HUES6 (cell line): Measurements from ENCODE around the gene MACF1.

Source experiments
- H3K27ac ChIP-seq: 2 replicates; pipeline ENCODE4 v1.7.0; 2013; ENCODE audit warnings: low read depth, mild to moderate bottlenecking, low read length, inconsistent platforms
- H3K27me3 ChIP-seq: 2 replicates; pipeline ENCODE4 v1.6.1; 2013; ENCODE audit warnings: low read length; ENCODE audit not compliant: control insufficient read depth, insufficient read depth
- H3K36me3 ChIP-seq: 2 replicates; pipeline ENCODE4 v1.6.1; 2013; ENCODE audit warnings: low read length; ENCODE audit not compliant: control insufficient read depth, insufficient read depth
- H3K4me1 ChIP-seq: 2 replicates; pipeline ENCODE4 v1.6.1; 2013; ENCODE audit warnings: low read length; ENCODE audit not compliant: control insufficient read depth, insufficient read depth
- H3K4me3 ChIP-seq: 2 replicates; pipeline ENCODE4 v1.5.1; 2013; ENCODE audit warnings: low read depth, low read length
- H3K9ac ChIP-seq: one replicate; pipeline ENCODE4 v1.6.1; 2013; ENCODE audit warnings: mild to moderate bottlenecking, low read length
- H3K9me3 ChIP-seq: 2 replicates; pipeline ENCODE4 v1.6.1; 2013; ENCODE audit warnings: low read depth, low read length; ENCODE audit not compliant: control insufficient read depth, insufficient read depth

The MACF1 gene

DNA sequence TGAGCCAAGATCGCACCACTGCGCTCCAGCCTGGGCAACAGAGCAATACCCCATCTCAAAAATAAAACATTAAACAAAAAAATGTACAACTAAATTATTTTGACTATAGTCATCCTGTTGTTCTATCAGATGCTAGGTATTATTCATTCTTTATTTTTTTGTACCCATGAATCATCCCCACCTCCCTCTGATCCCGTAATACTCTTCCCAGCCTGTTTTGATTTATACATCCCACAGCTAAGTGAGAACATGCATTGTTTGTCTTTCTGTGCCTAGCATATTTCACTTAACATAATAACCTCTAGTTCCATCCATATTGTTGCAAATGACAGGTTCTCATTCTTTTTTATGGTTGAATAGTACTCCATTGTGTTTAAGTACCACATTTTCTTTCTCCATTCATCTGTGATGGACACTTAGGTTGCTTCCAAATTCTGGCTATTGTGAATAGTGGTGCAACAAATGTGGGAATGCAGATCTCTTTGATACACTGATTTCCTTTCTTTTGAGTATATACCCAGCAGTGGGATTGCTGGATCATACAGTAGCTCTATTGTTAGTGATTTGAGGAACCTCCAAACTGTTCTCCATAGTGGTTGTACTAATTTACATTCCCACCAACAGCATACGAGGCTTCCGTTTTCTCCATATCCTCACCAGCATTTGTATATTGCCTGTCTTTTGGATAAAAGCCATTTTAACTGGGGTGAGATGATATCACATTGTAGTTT, 84.4 kb downstream of the MACF1 start:
- H3K27me3 ChIP-seq, result no peaks in the 10 kb centered on the region
- H3K4me3 ChIP-seq, result no peak overlapping the region
- peaks cover 83% of the 10 kb centered on the region for H3K36me3 ChIP-seq
- H3K9me3 ChIP-seq, result 0 out of 2 replicates have a peak, but pooled peaks cover 2% of the 10 kb centered on the region
- no peak overlapping the region for H3K27ac ChIP-seq
- H3K4me1 ChIP-seq, result no peaks in the 10 kb centered on the region
- H3K9ac ChIP-seq, result no peak overlapping the region

DNA sequence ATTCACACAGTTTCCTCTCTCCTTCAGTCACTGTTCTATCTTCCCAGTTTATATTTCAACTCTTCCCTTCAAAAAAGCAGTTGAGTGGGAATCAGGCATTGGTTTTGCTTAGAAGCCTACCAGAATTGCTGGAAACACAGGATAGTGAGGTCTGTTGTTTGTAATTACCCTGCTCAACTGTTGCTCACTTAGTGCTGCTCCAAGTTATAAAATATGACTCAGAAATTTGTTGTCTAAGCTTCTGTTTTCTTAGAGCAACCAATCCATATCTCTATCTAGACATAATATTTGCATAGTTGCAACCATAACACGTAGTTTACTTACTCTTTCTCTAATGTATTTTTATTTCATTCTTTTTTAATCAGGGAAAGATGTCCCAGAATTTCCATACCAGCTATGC, 87.9 kb downstream of the MACF1 start:
- H3K27me3 ChIP-seq, result no peaks in the 10 kb centered on the region
- peaks cover 78% of the 10 kb centered on the region for H3K36me3 ChIP-seq
- H3K27ac ChIP-seq, result no peak overlapping the region
- no peaks in the 10 kb centered on the region for H3K4me1 ChIP-seq
- no peak overlapping the region for H3K4me3 ChIP-seq
- H3K9ac ChIP-seq, result no peak overlapping the region
- 0 out of 2 replicates have a peak, but pooled peaks cover 2% of the 10 kb centered on the region for H3K9me3 ChIP-seq

DNA sequence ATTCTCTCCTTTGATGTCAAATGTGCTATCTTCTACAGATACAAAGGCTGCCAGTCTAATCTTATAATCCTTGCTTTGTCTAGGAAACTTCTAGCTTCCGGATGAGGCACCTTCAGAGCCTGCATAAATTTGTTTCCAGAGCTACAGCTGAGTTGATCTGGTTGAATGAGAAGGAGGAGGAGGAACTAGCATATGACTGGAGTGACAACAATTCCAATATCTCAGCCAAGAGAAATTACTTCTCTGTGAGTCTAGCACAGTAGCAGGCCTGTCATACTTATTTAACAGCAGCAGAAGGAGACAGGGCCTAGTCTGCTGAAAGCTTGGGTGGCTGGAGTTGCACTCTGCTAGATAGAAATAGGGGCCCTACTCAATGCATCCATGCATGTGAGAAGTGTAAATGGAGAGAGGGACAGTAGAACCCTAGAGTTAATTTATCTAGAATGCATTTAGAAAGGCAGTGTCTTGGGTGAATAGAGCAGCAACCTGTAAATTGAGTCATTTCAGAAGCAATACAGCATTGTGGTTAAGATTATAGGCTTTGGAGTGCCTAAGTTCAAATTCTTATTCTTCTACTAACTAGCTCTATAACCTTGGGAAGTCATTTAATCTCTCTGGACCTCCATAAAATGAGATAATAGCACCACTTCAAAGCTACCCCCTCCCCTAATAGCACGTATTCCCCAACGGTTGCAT, 89.0 kb downstream of the MACF1 start:
- no peaks in the 10 kb centered on the region for H3K27me3 ChIP-seq
- peaks cover 79% of the 10 kb centered on the region for H3K36me3 ChIP-seq
- no peak overlapping the region for H3K27ac ChIP-seq
- H3K4me1 ChIP-seq, result no peaks in the 10 kb centered on the region
- H3K9ac ChIP-seq, result no peak overlapping the region
- H3K9me3 ChIP-seq, result 0 out of 2 replicates have a peak, but pooled peaks cover 2% of the 10 kb centered on the region
- H3K4me3 ChIP-seq, result no peak overlapping the region

DNA sequence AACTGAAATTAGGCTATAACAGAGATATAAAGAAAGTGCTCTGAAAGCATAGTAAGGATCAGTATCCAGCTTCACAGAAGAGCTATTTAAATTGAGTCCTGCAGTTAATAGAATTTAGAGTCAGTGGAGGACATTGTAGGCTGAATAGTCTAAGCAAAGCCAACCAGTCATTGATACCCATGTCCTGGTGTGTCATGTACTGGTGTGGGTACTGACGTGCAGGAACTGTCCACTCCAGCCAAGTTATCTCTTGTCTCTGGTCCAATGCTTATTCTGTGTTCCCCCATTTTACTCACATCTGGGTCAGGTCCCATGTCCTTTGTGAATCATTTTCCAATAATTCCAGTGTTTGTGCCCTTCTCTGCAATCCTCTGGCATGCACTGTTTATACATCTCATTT, 90.0 kb downstream of the MACF1 start:
- Histone ChIP-seq H3K36me3 (peaks cover 80% of the 10 kb centered on the region), H3K27ac (no peak overlapping the region), H3K4me1 (no peaks in the 10 kb centered on the region), H3K27me3 (no peaks in the 10 kb centered on the region), H3K4me3 (no peak overlapping the region), H3K9me3 (no peaks in the 10 kb centered on the region), H3K9ac (no peak overlapping the region)

DNA sequence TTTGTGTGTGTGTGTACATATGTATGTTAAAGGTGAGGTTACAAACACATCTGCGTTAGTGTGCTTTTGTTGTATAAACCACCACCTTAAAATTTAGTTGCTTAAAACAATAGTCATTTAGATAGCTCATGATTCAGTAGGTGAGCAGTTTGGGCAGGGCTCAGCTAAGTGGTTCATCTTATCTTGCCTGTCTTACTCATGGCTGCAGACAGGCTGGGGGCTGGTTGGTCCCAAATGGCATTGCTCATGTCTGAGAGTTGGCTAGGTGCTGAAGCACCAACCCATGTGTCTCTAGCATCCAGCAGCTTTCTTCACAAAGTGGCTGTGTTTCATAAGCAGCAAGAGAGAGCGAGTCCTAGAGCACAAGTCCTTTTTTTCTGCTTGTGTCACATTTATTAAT, 91.4 kb downstream of the MACF1 start:
- Histone ChIP-seq H3K9ac (no peak overlapping the region), H3K36me3 (peaks cover 86% of the 10 kb centered on the region), H3K9me3 (no peaks in the 10 kb centered on the region), H3K27ac (no peak overlapping the region), H3K27me3 (no peaks in the 10 kb centered on the region), H3K4me3 (no peak overlapping the region), H3K4me1 (no peaks in the 10 kb centered on the region)

DNA sequence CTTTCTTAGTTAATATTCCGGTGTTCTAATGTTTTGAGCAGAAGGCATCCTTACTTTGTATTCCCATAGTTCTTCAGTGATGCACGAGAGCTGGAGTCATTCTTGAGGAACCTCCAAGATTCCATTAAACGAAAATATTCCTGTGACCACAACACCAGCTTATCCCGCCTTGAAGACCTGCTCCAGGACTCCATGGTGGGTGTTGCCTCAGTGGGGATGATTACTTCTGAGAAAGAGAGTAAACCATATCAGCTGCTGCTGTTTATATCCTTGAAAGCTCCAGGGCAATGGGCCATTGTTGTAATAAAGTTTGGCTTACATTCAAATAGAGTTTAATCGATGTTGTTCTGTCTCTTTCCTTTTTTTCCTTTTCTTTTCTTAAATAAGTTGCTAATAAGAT, 93.1 kb downstream of the MACF1 start:
- Histone ChIP-seq H3K9ac (no peak overlapping the region), H3K27me3 (no peaks in the 10 kb centered on the region), H3K4me3 (no peak overlapping the region), H3K9me3 (no peaks in the 10 kb centered on the region), H3K36me3 (peaks cover 85% of the 10 kb centered on the region), H3K27ac (no peak overlapping the region), H3K4me1 (no peaks in the 10 kb centered on the region)

DNA sequence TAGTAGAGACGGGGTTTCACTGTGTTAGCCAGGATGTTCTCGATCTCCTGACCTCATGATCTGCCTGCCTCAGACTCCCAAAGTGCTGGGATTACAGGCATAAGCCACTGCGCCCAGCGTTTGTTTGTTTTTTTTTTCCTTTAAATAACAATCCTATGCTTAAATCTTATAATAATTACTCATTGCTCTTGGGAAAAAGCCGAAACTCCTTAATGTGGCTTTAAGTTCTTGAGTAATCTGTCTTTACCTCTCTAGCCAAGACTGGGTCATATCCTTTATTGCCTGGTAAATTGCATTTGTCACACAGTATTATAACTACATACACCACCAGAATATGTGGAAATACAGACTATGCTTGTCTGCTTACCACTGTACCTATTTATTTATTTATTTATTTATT, 97.1 kb downstream of the MACF1 start:
- Histone ChIP-seq H3K36me3 (peaks cover 65% of the 10 kb centered on the region), H3K27ac (no peak overlapping the region), H3K4me1 (no peaks in the 10 kb centered on the region), H3K9me3 (no peaks in the 10 kb centered on the region), H3K9ac (no peak overlapping the region), H3K27me3 (no peaks in the 10 kb centered on the region), H3K4me3 (no peak overlapping the region)

DNA sequence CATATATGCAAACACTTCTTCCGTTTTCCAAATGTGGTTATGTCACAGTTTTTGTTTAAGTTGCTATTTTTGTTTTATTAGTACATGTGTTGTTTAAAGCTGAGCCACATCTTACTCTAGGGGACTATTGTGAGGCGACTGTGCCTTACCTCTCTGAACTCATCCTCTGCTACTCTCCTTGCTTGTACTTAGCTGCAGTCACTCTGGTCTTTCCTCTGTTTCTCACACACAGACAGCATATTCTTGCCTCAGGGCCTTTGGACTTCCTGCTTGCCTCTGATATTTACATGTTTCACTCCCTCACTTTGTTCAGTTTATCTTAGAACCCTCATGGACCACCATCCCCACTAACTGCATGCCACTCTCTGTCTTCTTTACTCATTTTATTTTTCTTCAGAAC, 101.1 kb downstream of the MACF1 start:
- H3K4me3 ChIP-seq, result no peak overlapping the region
- H3K27ac ChIP-seq, result no peak overlapping the region
- no peaks in the 10 kb centered on the region for H3K4me1 ChIP-seq
- no peaks in the 10 kb centered on the region for H3K27me3 ChIP-seq
- H3K36me3 ChIP-seq, result peaks cover 55% of the 10 kb centered on the region
- H3K9me3 ChIP-seq, result no peaks in the 10 kb centered on the region
- H3K9ac ChIP-seq, result no peak overlapping the region

DNA sequence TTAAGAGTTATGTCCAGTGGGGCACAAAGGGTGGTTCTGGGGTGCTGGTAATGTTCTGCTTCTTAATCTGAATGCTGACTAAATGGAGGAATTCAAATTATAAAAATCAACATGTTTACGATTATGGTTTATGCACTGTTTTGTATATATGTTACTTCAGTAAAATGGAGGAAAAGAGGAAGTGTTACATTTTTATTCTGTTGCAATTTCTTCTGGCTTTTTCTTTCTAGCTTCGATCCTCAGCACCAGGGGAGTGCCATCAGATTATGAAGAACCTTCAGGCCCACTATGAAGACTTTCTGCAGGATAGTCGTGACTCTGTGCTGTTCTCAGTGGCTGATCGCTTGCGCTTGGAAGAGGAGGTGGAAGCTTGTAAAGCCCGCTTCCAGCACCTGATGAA, 105.5 kb downstream of the MACF1 start:
- H3K9me3 ChIP-seq, result no peaks in the 10 kb centered on the region
- H3K36me3 ChIP-seq, result peaks cover 69% of the 10 kb centered on the region
- no peak overlapping the region for H3K27ac ChIP-seq
- H3K4me1 ChIP-seq, result no peaks in the 10 kb centered on the region
- no peak overlapping the region for H3K9ac ChIP-seq
- no peak overlapping the region for H3K4me3 ChIP-seq
- no peaks in the 10 kb centered on the region for H3K27me3 ChIP-seq

DNA sequence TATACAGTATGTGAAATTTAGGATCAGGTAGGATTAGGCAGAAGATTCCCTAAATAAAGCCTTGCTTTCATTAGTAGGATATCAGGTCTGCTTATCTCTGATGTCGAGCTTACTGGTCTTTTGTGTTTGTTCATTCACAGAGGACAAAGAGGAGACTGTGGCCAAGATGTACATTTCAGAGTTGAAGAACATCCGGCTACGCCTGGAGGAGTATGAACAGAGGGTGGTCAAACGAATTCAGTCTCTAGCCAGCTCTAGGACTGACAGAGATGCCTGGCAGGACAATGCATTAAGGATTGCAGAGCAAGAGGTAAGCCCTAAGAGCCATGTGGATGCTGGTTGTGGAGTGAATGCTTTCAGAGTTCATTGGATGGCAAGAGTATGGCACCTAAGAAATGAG, 106.2 kb downstream of the MACF1 start:
- Histone ChIP-seq H3K4me1 (no peaks in the 10 kb centered on the region), H3K9ac (no peak overlapping the region), H3K4me3 (no peak overlapping the region), H3K9me3 (no peaks in the 10 kb centered on the region), H3K27me3 (no peaks in the 10 kb centered on the region), H3K36me3 (peaks cover 70% of the 10 kb centered on the region), H3K27ac (no peak overlapping the region)

DNA sequence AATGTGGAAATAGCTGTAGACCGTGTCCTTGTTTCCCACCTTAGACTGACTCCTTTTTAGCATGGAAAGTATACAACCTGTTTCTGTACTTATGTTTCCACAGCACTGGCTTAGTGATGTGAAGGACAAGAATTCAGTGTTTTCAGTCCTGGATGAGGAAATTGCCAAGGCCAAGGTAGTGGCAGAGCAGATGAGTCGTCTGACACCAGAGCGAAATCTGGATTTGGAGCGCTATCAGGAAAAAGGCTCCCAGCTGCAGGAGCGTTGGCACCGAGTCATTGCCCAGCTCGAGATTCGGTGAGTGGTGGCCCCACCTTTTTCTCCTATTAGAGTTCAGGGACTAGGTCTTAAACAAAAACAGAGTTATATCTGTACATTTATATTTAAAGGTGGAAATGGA, 112.6 kb downstream of the MACF1 start:
- H3K27ac ChIP-seq, result no peak overlapping the region
- no peak overlapping the region for H3K4me3 ChIP-seq
- no peak overlapping the region for H3K9ac ChIP-seq
- no peaks in the 10 kb centered on the region for H3K27me3 ChIP-seq
- peaks cover 95% of the 10 kb centered on the region for H3K36me3 ChIP-seq
- no peaks in the 10 kb centered on the region for H3K9me3 ChIP-seq
- no peaks in the 10 kb centered on the region for H3K4me1 ChIP-seq
